ENCODE results near the gene GPSM1. TPM values are rescaled to one million over a fixed set of nuclear protein-coding genes. Genes with fewer than 3 reads are reported as not detected.

GPSM1 gene
- total RNA-seq, 1 donor: 39.1 TPM

DNA sequence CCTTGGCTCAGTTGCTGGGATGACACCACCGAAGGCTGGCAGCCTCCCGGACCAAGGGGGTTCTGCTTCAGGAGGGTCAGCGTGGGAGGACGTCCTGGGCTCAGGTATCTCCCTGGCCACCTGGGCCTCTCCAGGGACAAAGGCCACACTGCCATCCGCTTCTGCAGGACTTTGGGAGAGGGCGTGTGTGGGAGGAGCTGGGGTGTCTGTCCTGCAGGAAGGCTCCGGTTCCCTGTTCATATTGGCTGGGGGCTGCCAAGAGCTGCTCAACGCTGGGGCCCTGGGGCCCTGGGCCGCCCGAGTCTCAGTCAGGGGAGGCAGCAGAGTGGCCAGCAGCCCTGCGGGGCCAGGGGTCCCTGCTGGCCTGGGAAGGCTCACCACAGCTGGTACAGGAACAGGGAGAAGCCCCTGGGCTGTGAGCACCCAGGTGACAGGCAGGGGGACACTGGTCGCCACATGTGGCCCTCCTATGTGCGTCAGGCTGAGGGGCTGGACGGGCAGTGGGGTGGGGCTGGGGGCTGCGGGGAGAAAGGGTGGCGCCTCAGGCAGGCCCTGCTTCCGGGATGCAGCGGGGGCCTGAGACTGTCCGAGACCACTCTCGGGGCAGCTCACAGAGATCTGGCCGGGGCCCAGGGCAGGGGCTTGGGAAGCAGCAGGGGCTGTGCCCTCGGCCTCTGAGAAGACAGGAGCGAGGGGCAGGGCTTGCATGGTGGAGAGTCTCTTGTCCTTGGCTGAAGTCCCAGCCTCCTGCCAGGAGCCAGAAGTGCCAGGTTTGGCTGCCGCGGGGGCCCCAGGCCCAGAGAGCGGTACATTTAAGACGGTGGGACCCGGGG, 51.0 kb downstream of the GPSM1 start:
- Histone ChIP-seq H3K4me2 (ENCODE audit: insufficient read depth, low read length) (no peak overlapping the region), H3K27ac (ENCODE audit: low read depth, low read length) (no peak overlapping the region), H3K36me3 (ENCODE audit: insufficient read depth, low read length) (peaks cover 14% of the 10 kb centered on the region), H3K4me1 (ENCODE audit: insufficient read depth, low read length) (peaks cover under 1% of the 10 kb centered on the region), H3K4me3 (ENCODE audit: insufficient read depth, low read length) (no peak overlapping the region), H3K27me3 (ENCODE audit: insufficient read depth, low read length) (no peaks in the 10 kb centered on the region), H3K9me3 (ENCODE audit: low read depth, low read length) (no peaks in the 10 kb centered on the region), H3K79me2 (ENCODE audit: insufficient read depth, low read length) (no peaks in the 10 kb centered on the region), H4K20me1 (ENCODE audit: insufficient read depth, low read length) (no peaks in the 10 kb centered on the region), H2AFZ (ENCODE audit: low read length) (no peak overlapping the region)
- no peak for DNase-seq (ENCODE audit: insufficient read length, low spot score, missing footprints)
- TF ChIP-seq CTCF (IDR thresholded peaks at IDR 0.05; ENCODE audit: extremely low read depth, low read depth, low read length): no peak

DNA sequence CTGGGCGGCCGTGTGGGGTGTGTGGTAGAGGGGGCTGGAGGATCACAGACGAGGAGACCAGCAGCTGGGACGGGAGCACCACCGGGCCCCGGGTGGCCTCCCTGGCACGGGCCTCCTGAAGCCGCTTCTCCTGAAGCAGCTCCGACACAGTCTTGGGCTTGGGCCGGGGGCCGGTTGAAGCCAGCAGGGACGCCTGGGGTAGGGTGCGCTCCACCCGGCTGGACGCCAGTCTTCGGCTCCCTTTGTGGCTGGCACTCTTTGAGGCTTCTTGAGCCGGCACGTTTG, 51.6 kb downstream of the GPSM1 start:
- Histone ChIP-seq H3K79me2 (ENCODE audit: insufficient read depth, low read length) (no peaks in the 10 kb centered on the region), H4K20me1 (ENCODE audit: insufficient read depth, low read length) (no peaks in the 10 kb centered on the region), H3K4me1 (ENCODE audit: insufficient read depth, low read length) (no peaks in the 10 kb centered on the region), H3K27ac (ENCODE audit: low read depth, low read length) (no peak overlapping the region), H3K4me2 (ENCODE audit: insufficient read depth, low read length) (no peak overlapping the region), H2AFZ (ENCODE audit: low read length) (no peak overlapping the region), H3K27me3 (ENCODE audit: insufficient read depth, low read length) (no peaks in the 10 kb centered on the region), H3K9me3 (ENCODE audit: low read depth, low read length) (no peaks in the 10 kb centered on the region), H3K36me3 (ENCODE audit: insufficient read depth, low read length) (peaks cover 15% of the 10 kb centered on the region), H3K4me3 (ENCODE audit: insufficient read depth, low read length) (no peak overlapping the region)
- no peak for DNase-seq (ENCODE audit: insufficient read length, low spot score, missing footprints)
- no peak for TF ChIP-seq CTCF (IDR thresholded peaks at IDR 0.05; ENCODE audit: extremely low read depth, low read depth, low read length)

GRCh38 chr9:136379401-136379800, 52.1 kb downstream of the GPSM1 start:
- TF ChIP-seq CTCF (IDR thresholded peaks at IDR 0.05; ENCODE audit: extremely low read depth, low read depth, low read length): no peak
- H3K27ac ChIP-seq (ENCODE audit: low read depth, low read length): no peak overlapping the region
- no peaks in the 10 kb centered on the region for H4K20me1 ChIP-seq (ENCODE audit: insufficient read depth, low read length)
- DNase-seq (ENCODE audit: insufficient read length, low spot score, missing footprints): no peak
- peaks cover 17% of the 10 kb centered on the region for H3K36me3 ChIP-seq (ENCODE audit: insufficient read depth, low read length)
- no peaks in the 10 kb centered on the region for H3K27me3 ChIP-seq (ENCODE audit: insufficient read depth, low read length)
- H2AFZ ChIP-seq (ENCODE audit: low read length): no peak overlapping the region
- H3K79me2 ChIP-seq (ENCODE audit: insufficient read depth, low read length): no peaks in the 10 kb centered on the region
- H3K4me2 ChIP-seq (ENCODE audit: insufficient read depth, low read length): no peak overlapping the region
- H3K4me3 ChIP-seq (ENCODE audit: insufficient read depth, low read length): no peak overlapping the region
- H3K4me1 ChIP-seq (ENCODE audit: insufficient read depth, low read length): no peaks in the 10 kb centered on the region
- H3K9me3 ChIP-seq (ENCODE audit: low read depth, low read length): no peaks in the 10 kb centered on the region

DNA sequence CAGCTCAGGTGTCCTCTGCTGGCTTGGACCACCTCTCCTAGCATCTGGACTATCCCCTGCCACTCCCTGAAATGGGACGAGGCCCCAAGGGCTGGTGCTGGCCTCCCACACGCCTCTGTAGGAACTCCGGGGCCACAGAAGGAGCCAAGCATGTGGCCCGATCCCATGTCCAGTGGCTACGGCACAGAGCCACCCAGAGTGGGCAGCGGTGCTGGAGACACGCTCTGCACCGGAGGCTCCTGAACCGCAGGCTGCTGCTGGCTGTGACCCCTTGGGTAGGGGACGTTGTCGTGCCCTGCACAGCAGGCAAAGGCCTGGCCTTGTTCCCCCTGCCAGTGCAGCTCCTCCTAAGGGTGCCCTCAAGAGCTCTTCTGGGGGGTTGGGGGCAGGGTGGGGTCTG, 52.6 kb downstream of the GPSM1 start:
- DNase-seq (ENCODE audit: insufficient read length, low spot score, missing footprints): no peak
- H3K4me2 ChIP-seq (ENCODE audit: insufficient read depth, low read length): no peak overlapping the region
- no peak overlapping the region for H2AFZ ChIP-seq (ENCODE audit: low read length)
- H3K4me3 ChIP-seq (ENCODE audit: insufficient read depth, low read length): no peak overlapping the region
- no peak overlapping the region for H3K27ac ChIP-seq (ENCODE audit: low read depth, low read length)
- H3K36me3 ChIP-seq (ENCODE audit: insufficient read depth, low read length): peaks cover 19% of the 10 kb centered on the region
- no peaks in the 10 kb centered on the region for H3K79me2 ChIP-seq (ENCODE audit: insufficient read depth, low read length)
- H3K27me3 ChIP-seq (ENCODE audit: insufficient read depth, low read length): no peaks in the 10 kb centered on the region
- no peak for TF ChIP-seq CTCF (IDR thresholded peaks at IDR 0.05; ENCODE audit: extremely low read depth, low read depth, low read length)
- H4K20me1 ChIP-seq (ENCODE audit: insufficient read depth, low read length): no peaks in the 10 kb centered on the region
- no peaks in the 10 kb centered on the region for H3K4me1 ChIP-seq (ENCODE audit: insufficient read depth, low read length)
- H3K9me3 ChIP-seq (ENCODE audit: low read depth, low read length): no peaks in the 10 kb centered on the region
